HG03060 (cell line): ENCODE results near the gene STK32C.
A peak's percentile ranks its signal among the peaks of the same experiment; 100 is the strongest.
"Not testable (repeated sequence)": the region's sequence is repeated elsewhere in the genome, so short reads cannot be mapped to it uniquely, and the experiment has no call there.

Experiments
- ATAC-seq: cut with Tn5 transposase; IDR thresholded peaks from one replicate; pipeline ENCODE4 v1.9.1; 2021; ENCODE audit warnings: low read depth, moderate number of reproducible peaks; ENCODE audit not compliant: unreplicated experiment

STK32C gene

DNA sequence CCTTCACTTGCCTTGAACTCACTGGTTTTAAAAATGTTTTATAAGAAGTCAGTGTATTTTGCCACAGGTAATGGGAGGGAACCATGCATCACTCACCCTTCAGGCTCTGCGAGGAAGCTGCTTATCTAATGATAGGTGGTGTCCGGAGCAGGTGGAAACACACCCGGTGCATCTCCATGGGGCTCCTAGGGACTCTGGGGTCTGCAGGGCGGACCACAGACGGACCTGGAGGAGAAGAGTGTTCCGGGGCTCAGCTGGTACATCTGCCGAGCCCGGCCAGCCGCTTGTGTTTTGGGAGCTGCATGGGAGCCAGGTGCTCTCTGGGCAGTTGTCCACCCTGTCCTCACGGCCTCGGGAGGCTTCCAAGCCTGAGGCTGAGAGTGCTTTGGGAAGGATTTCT, 31.5 kb upstream of the STK32C start:
- no peak for ATAC-seq

DNA sequence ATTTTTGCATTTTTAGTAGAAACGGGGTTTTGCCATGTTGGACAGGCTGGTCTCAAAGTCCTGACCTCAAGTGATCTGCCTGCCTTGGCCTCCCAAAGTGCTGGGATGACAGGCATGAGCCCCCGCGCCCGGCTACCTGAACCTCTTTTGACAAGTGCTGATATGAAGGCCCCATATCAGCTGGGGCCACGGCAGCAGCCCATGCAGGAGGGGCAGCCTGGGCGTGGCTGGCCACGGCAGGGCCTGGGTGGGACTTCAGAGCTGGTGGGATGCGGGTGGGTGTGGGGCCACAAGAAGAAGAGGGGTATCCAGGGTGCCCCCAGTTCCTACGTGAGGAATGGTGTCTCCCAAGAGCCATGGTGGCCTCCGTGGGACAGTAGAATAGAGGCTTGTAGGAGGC, 31.1 kb upstream of the STK32C start:
- ATAC-seq, result no peak

DNA sequence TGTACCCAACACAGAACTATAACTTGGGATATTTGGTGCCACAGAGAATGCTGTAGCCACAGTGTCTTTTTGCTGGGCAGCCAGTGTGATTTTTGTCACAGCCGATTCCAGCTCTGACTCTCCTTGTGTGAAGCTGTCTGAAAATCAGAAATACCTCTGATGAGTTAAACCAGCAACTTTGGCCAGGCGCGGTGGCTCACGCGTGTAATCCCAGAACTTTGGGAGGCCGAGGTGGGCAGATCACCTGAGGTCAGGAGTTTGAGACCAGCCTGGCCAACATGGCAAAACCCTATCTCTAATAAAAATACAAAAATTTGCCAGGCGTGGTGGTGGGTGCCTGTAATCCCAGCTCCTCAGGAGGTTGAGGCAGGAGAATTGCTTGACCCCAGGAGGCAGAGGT, 30.1 kb upstream of the STK32C start:
- not testable (repeated sequence) for ATAC-seq

DNA sequence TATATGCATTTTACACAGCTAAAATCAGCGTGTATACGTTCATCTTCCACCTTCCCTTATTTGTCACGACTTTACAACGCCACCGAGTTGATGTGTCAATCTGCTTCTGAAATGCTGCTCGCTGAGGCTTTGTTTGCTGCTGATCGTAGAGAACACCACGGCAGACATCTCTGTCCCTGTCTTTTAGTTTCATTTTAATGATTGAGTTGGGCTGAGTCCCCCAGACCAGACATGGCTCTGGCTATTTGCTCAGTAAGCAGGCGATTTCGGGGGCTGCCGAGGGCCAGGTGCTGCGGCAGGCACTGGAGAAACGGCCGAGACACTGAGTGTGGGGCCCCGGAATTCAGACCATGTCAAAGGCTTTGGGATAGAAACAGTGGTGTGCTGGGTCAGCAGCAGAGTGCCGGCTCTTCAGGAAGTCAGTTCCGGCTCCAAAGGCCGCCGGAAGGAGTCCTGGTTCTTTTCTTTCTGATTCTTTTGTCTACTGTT, 29.2 kb upstream of the STK32C start:
- ATAC-seq, result no peak

DNA sequence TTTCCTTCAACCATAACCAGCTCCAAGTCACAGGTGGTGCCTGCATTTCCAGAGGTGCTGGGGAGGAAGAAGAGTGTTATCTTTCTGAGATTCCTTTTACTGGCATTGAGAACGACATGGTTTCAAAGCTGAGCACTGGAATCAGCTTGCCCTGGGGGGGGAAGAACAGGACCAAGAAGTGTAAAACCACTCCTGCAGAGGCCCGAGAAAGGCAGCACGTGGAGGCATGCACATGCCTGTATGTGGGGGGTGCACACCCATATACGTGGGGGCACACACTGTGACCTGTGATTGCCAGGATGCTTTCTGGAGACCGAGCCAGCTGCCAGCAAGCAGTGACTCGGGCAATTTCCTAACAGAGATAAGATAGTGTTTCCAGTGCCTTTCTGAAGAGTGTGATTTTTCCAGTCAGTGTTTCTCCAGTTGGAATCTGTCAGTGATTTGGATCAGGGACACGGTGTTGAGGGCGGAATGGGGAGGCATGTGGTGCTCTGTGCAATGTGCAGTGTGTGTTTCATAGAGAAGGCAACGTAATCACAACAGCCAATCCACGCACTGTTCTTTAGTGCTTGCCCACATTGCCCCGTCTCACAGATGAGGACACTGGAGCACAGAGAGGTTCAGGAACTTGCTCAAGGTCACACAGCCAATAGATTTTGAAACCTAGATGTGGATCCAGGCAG, 28.5 kb upstream of the STK32C start:
- no peak for ATAC-seq

DNA sequence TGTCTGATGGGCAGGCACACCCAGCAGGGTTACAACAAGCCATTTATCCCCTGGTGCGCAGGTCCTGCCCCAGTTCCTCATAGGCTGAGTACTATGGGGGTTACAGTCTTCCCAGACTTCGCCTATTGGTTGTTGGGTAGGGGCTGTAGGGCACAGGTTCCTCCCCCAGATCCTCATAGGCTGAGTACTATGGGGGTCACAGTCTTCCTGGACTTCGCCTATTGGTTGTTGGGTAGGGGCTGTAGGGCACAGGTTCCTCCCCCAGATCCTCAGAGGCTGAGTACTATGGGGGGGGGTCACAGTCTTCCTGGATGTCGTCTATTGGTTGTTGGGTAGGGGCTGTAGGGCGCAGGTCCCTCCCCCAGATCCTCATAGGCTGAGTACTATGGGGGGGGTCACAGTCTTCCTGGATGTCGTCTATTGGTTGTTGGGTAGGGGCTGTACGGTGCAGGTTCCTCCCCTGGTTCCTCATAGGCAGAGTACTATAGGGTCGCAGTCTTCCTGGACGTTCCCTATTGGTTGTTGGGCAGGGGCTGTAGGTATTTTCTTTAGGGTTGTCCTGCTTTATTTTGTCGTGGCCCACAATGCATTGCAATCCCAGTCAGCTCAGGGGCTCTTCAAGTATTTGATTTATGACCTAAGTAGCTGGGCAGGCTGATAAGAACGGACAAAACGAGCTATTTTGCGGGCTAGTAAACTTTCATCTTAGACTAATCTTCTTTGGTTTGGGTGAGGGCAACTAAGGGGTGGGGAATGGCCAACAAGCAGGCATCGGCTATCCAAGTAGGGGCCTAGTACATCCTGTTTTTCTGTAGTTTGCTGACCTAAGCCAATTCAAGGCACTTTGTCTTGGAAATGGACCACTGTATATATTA, 27.7 kb upstream of the STK32C start:
- peak; percentile 46 for ATAC-seq

DNA sequence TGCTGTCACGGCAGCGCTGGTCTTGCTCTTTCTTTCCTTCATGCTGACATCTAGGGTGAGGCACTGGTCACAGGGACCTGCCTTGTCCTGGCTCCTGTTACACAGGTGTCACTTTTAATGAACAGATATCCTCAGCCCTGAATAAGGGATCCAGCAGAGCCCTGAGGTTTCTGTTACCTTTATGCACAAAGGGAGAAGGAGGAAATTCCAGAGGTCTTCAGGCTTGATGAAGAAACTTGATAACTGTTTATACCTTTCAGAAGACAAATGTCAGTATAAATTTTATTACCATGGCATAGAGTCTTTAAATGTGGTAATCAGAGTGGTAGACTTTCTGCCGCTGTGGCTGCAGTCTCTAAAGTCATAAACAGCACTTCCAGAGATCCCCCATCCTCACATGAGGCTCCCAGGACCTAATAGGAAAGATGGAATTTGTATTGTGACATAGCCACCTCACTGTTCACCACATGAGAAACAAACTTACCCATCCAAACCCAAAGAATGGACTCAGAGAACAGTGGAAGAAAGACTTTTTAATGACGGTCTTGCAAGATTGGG, 27.0 kb upstream of the STK32C start:
- no peak for ATAC-seq

DNA sequence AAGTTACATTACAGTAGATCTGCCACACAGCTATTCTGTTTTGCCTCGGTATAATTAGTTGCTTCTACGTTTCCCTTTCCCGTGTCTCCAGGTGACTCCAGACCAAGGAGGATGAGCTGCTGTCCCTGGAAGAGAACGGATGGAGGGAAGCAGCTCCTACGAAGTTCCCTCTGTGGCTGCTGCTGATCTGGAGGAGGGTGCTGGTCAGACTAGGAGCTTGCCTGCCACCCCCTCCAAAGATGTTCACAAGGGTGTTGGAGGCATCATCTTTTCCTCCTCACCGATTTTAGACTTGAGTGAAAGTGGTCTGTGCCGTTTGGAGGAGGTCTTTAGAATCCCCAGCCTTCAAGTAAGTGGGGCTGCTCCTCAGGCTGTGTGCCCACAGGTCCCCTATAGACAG, 25.6 kb upstream of the STK32C start:
- ATAC-seq, result no peak

DNA sequence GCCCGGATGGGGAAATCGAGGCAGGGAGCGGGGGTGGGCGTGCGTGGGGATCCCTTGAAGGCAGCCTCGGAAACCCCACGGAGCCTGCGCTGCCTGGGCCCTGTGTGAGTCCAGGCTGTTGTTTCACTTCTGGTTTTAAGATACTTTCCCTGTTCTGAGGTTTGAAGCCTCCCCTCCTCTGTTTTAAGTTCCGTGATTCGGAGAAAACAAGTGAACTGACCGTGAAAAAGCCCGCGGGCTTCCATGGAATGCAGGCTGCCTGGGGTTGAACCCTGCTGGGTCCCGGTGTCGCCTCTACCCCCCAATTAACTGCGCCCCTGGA, 24.6 kb upstream of the STK32C start:
- ATAC-seq, result peak; percentile 31

DNA sequence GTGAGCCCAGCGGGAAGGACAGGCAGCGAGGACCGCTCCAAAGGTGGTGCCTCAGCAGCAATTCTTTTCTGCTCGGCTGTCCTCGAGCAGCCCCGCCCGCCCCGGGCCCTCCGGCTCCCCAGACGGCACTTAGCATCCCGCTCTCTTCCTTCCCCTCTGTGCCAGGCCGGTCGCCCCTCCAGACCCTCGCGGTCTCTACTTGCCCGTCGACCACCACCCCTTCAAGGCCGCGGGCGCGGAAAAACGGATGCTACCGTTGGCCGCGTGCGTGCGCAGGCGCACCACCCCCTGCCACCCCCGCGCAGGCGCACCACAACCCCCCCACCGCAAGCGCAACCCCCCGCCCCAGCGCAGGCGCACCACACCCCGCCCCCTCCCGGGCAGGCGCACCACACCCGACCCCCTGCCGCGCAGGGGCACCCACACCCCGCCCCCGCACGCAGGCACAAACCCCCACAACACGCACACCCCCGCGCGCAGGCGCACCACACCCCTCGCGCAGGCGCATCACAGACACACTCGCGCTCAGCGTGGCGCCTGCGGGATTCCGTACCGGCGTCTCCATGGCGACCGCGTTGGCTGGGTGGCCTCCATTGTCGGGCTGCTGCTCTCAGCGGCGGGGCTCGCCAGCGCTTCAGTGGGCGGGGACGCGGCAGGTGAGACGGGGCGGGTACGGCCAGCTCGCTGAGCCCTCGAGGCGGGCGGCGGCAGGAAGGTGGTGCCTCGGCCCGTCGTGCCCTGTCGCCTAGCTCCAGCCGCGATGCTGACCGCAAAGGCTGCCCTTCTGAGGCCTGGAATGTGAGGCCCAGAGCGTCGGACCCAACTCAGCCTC, 24.1 kb upstream of the STK32C start, which contains the start of gene LRRC27:
LRRC27 (plus strand) TSS at position 593 of the 832 bp plus-strand sequence. CDS start 1,332 bp downstream, outside the sequence.
- peak; percentile 42 for ATAC-seq

DNA sequence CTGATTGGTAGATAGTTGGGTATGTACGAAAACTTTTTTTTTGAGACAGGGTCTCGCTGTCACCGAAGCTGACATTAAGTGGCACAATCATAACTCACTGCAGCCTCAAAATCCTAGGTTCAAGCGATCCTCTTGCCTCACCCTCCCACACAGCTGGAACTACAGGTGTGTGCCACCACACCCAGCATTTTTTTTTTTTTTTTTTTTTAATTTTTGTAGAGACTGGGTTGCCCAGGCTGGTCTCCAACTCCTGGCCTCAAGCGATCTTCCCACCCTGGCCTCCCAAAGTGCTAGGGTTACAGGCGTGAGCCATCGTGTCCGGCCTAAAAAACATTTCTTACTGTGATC, 22.7 kb upstream of the STK32C start:
- no peak for ATAC-seq

DNA sequence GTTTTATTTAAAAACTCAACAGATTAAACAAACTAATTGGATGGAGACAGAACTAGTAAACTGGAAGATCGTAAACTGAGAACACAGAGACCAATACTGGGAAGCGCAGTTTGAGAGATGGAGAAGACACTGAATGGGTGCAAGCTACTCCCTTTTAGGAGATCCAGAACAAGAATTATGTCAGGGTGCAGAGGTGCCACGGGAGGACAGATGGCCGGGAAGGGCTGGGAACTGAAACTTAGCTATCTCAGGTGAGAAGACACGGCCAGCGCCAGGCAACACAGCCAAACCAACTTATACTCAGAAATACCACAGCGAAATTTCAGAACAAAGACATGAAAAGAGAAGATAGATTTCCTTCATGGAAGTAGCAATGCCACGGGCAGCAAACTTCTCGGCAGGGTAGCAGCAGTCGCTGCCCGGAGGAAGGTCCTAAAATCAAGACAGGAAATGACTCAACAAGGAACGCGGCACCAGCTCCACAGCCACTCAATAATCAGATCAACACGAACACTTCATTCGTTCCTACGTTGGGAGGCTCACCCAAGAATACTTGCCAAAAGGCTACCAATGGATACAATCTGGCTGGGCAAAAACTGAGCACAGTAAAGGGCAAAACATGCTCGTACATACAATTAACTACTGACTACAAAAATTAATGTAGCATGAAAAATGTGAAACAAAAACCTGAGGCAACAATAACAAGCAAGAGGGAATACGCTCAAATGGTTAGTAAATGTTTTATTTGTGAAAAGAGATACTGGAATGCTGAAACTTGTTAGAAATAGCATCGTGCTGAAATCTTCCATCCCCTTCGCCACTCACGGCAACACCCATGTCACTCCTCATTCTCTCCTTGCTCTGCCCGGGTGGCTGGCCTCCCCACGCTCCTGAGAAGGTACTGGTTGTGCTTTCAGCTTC, 22.1 kb upstream of the STK32C start:
- no peak for ATAC-seq

DNA sequence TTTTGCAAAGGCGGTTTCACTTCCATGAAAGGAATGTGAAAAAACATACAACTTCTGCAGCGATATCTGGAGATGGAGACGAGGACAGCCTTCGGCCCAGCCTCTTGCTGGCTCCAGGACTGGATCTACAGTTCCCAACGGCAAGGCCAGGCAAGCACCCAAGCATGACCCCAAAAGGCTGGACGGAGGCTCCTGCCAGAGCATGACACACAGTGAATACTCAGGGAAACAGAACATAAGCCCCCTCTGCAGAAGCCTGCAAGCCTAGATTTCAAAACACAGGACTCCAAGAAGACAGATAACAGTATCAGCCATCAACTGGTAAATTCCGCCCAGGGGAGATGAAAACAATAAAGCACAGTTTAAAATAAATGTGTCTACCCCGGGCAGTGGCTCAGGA, 21.0 kb upstream of the STK32C start:
- no peak for ATAC-seq

DNA sequence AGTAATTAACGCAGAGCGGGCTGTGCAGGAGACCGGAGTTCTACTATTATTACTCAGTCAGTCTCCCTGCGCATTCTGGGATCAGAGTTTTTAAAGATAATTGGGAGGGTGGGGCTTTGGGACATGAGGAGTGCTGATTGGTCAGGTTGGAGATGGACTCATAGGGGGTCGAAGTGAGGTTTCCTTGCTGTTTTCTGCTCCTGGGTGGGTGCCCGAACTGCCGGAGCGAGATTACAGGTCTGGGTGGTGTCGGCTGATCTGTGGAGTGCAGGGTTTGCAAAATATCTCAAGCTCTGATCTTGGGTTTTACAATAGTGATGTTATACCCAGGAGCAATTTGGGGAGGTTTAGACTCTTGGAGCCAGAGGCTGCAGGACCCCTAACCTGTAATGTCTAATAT, 20.4 kb upstream of the STK32C start:
- no peak for ATAC-seq

DNA sequence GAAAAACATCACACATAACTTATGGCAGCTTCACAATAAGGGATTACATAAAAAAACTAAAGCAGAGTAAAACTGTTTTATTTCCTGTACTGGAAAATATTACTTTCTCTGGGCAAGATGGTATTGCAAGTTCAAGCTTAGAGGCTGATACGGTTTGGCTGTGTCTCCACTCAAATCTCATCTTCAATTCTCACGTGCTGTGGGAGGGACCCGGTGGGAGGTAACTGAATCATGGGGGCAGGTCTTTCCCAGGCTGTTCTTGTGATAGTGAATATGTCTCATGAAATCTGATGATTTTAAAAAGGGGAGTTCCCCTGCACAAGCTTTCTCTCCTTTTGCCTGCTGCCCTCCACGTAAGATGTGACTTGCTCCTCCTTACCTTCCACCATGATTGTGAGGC, 19.2 kb upstream of the STK32C start:
- ATAC-seq, result no peak

DNA sequence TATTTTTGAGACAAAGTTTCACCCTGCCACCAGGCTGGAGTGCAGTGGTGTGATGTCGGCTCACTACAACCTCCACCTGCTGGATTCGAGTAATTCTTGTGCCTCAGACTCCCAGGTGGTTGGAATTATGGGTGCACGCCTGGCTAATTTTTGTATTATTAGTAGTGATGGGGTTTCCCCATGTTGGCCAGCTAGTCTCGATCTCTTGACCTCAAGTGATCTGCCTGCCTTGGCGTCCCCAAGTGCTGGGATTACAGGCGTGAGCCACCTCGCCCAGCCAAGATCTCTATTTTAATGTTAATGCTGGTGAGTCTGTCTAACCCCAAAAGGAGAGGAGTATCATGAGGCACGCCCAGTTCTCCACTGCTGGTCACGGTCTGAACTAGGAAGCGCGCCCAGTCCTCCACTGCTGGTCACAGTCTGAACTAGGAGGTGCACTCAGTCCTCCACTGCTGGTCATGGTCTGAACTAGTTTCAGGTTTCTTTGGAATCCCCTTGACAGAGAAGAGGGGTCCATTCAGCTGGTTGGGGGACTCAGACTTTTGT, 18.7 kb upstream of the STK32C start:
- ATAC-seq, result no peak

DNA sequence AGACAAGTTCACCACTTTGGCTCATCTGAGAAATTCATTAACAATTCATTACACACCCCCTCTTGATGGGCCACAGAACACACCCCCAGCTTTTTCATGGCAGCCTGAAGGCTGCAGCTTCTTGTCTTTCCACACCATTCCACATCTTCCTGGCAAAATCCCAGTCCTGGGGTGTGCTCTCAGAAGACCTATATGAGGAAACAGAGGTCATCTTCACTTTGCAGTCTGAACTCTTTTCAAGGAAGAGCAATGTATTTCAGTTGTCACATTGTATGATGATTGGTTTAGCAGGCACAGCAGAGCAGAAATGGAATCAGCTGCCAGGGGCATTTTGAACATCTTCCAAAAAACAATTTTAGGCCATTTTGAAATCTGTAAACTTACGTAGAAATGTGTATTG, 16.4 kb upstream of the STK32C start:
- no peak for ATAC-seq

DNA sequence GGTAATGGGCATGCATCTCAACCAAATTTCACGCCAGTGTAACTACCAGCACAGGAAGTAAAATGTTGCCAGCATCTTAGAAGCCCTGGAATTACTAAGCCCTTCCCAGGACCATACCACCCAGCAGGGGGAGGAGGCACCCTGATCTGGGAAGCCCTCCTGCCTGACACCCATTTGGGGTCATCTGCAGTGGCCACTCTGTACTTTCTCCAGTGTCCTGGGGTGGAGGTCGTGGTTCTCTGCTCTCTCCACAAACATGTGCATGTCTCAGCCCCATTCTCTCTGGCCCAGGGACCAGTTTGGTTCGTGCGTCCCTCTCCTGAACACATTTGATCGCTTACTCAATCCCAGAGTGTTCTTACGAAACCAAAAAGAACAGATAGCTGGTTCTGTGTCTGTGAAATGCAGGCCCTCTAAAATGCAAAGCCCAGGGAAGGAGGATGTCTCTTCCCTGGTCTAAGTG, 14.9 kb upstream of the STK32C start:
- no peak for ATAC-seq

DNA sequence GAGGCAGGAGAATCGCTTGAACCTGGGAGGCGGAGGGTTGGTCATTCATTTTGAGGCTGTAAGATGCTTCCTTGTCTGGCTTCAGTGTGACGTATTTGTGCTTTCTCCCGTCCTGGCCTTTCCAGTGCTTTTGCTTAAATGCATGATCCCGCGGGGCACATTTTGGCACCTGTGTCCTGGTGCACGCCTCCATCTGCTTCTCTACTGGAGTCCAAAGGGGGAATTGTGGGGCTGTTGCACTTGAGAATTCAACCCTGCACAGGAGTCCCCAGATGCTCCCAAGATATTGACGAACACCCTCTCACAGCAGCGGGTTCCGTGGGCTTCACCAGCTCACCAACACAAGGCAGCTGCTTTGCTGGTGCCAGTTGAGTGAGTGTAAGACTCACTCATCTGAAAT, 14.0 kb upstream of the STK32C start:
- ATAC-seq, result no peak
